H9 (cell line): ENCODE data around the gene WNT9A. TPM values are rescaled to one million over a fixed set of nuclear protein-coding genes. Genes with fewer than 3 reads are reported as not detected.
A peak's percentile ranks its signal among the peaks of the same experiment; 100 is the strongest.

Experiments used
- DNase-seq: peaks from one replicate; pipeline ENCODE4 v3.0.0-alpha.2; 2017
- H2AFZ ChIP-seq: one replicate; pipeline ENCODE4 v1.6.1; 2013; ENCODE audit warnings: mild to moderate bottlenecking, low read length, control low read depth, moderate library complexity
- H2AK5ac ChIP-seq: 2 replicates; pipeline ENCODE4 v1.6.1; 2013; ENCODE audit warnings: low read length, control low read depth, mixed read lengths; ENCODE audit not compliant: insufficient read length
- H2BK120ac ChIP-seq: one replicate; pipeline ENCODE4 v1.6.1; 2013; ENCODE audit warnings: low read depth, mild to moderate bottlenecking, low read length, control low read depth, inconsistent platforms; ENCODE audit not compliant: poor library complexity, severe bottlenecking
- H2BK12ac ChIP-seq: 2 replicates; pipeline ENCODE4 v1.6.1; 2013; ENCODE audit warnings: low read length, control low read depth, mixed read lengths, low read depth; ENCODE audit not compliant: insufficient read length
- H2BK15ac ChIP-seq: 2 replicates; pipeline ENCODE4 v1.6.1; 2013; ENCODE audit warnings: low read depth, low read length, control low read depth
- H2BK20ac ChIP-seq: one replicate; pipeline ENCODE4 v1.6.1; 2013; ENCODE audit warnings: low read depth, mild to moderate bottlenecking, low read length, control low read depth, inconsistent platforms; ENCODE audit not compliant: poor library complexity, severe bottlenecking
- H2BK5ac ChIP-seq: 2 replicates; pipeline ENCODE4 v1.6.1; 2013; ENCODE audit warnings: low read length, control low read depth, mixed read lengths; ENCODE audit not compliant: insufficient read length
- H3K14ac ChIP-seq: 2 replicates; pipeline ENCODE4 v1.6.1; 2013; ENCODE audit warnings: low read length, control low read depth; ENCODE audit not compliant: insufficient read depth
- H3K18ac ChIP-seq: 2 replicates; pipeline ENCODE4 v1.6.1; 2013; ENCODE audit warnings: low read depth, mild to moderate bottlenecking, mixed read lengths, low read length, control low read depth; ENCODE audit not compliant: insufficient read length
- H3K23ac ChIP-seq: 2 replicates; pipeline ENCODE4 v1.6.1; 2013; ENCODE audit warnings: low read length, control low read depth, mixed read lengths, low read depth; ENCODE audit not compliant: insufficient read length
- H3K23me2 ChIP-seq: 2 replicates; pipeline ENCODE4 v1.6.1; 2013; ENCODE audit warnings: low read depth, mild to moderate bottlenecking, mixed read lengths, low read length, control low read depth; ENCODE audit not compliant: insufficient read length, poor library complexity, severe bottlenecking
- H3K27ac ChIP-seq: 2 replicates; pipeline ENCODE4 v1.5.1; 2013; ENCODE audit warnings: low read length, control low read depth, mixed read lengths, low read depth; ENCODE audit not compliant: insufficient read length
- H3K27me3 ChIP-seq: 2 replicates; pipeline ENCODE4 v1.6.1; 2013; ENCODE audit warnings: low read length, control low read depth, inconsistent platforms; ENCODE audit not compliant: insufficient read depth
- H3K4ac ChIP-seq: 2 replicates; pipeline ENCODE4 v1.6.1; 2013; ENCODE audit warnings: low read depth, mild to moderate bottlenecking, control low read depth, inconsistent platforms, low read length, moderate library complexity
- H3K4me1 ChIP-seq: 2 replicates; pipeline ENCODE4 v1.6.1; 2013; ENCODE audit warnings: low read length, control low read depth, inconsistent platforms; ENCODE audit not compliant: insufficient read depth
- H3K4me2 ChIP-seq: 2 replicates; pipeline ENCODE4 v1.6.1; 2013; ENCODE audit warnings: low read length, control low read depth, mixed read lengths; ENCODE audit not compliant: insufficient read length, insufficient read depth
- H3K56ac ChIP-seq: 2 replicates; pipeline ENCODE4 v1.6.1; 2013; ENCODE audit warnings: low read depth, mild to moderate bottlenecking, mixed read lengths, low read length, control low read depth; ENCODE audit not compliant: insufficient read length
- H3K79me1 ChIP-seq: 2 replicates; pipeline ENCODE4 v1.6.1; 2013; ENCODE audit warnings: low read depth, mild to moderate bottlenecking, moderate library complexity, low read length, control low read depth, inconsistent platforms; ENCODE audit not compliant: insufficient read depth, poor library complexity, severe bottlenecking
- H3K79me2 ChIP-seq: 2 replicates; pipeline ENCODE4 v1.6.1; 2013; ENCODE audit warnings: low read length, control low read depth, inconsistent platforms; ENCODE audit not compliant: insufficient read depth
- H3K9ac ChIP-seq: 2 replicates; pipeline ENCODE4 v1.6.1; 2013; ENCODE audit warnings: low read length, control low read depth, mixed read lengths; ENCODE audit not compliant: insufficient read length; ENCODE audit errors: extremely low read depth
- H3K9me3 ChIP-seq: one replicate; pipeline ENCODE4 v1.6.1; 2013; ENCODE audit warnings: low read depth, low read length, inconsistent platforms; ENCODE audit not compliant: control insufficient read depth
- H3T11ph ChIP-seq: one replicate; pipeline ENCODE4 v1.6.1; 2013; ENCODE audit warnings: mild to moderate bottlenecking, low read length, control low read depth, inconsistent platforms
- H4K20me1 ChIP-seq: one replicate; pipeline ENCODE4 v1.6.1; 2013; ENCODE audit not compliant: control insufficient read depth, insufficient read length, insufficient read depth
- H4K5ac ChIP-seq: 2 replicates; pipeline ENCODE4 v1.6.1; 2013; ENCODE audit warnings: low read depth, mild to moderate bottlenecking, mixed read lengths, low read length, control low read depth; ENCODE audit not compliant: insufficient read length
- H4K8ac ChIP-seq: replicated peaks from 2 replicates; pipeline ENCODE4 v1.6.1; 2013; ENCODE audit warnings: low read length, control low read depth, mixed read lengths, low read depth; ENCODE audit not compliant: insufficient read length
- H4K91ac ChIP-seq: 2 replicates; pipeline ENCODE4 v1.6.1; 2013; ENCODE audit warnings: low read depth, mild to moderate bottlenecking, moderate library complexity, mixed read lengths, low read length, control low read depth; ENCODE audit not compliant: insufficient read length
- H3K27ac Mint-ChIP-seq, 3 experiments: 2 replicates in 2 of 3; 3 replicates in 1 of 3; pipeline ENCODE4 v1.8.0; 2020 to 2021; ENCODE audit warnings: mixed read lengths in 3 of 3, mild to moderate bottlenecking in 1 of 3, moderate library complexity in 1 of 3
- H3K27me3 Mint-ChIP-seq: 2 replicates; pipeline ENCODE4 v1.8.0; 2021; ENCODE audit warnings: low read depth, mild to moderate bottlenecking, moderate library complexity, mixed read lengths
- H3K36me3 Mint-ChIP-seq, 3 experiments: 2 replicates in 2 of 3; 3 replicates in 1 of 3; pipeline ENCODE4 v1.8.0; 2020 to 2021; ENCODE audit warnings: low read depth in 3 of 3, mixed read lengths in 3 of 3; ENCODE audit not compliant: insufficient read depth in 1 of 3
- H3K4me1 Mint-ChIP-seq, 2 experiments: 2 replicates each; pipeline ENCODE4 v1.8.0; 2020; ENCODE audit warnings: mixed read lengths in 2 of 2
- H3K4me3 Mint-ChIP-seq, 2 experiments: 2 replicates in 1 of 2; 3 replicates in 1 of 2; pipeline ENCODE4 v1.8.0; 2020 to 2021; ENCODE audit warnings: mild to moderate bottlenecking in 2 of 2, mixed read lengths in 2 of 2, moderate library complexity in 1 of 2
- H3K9me3 Mint-ChIP-seq, 2 experiments: 2 replicates in 1 of 2; 3 replicates in 1 of 2; pipeline ENCODE4 v1.8.0; 2020; ENCODE audit warnings: mild to moderate bottlenecking in 2 of 2, mixed read lengths in 2 of 2, moderate library complexity in 1 of 2
- WGBS: extraction: QIAGEN DNeasy Blood & Tissue Kit; methylation state at CpG from one replicate; pipeline ENCODE4 v1.1.7; 2013; ENCODE audit warnings: missing lambda C conversion rate, low lambda C conversion rate, mixed read lengths; ENCODE audit not compliant: insufficient read length; ENCODE audit errors: extremely low coverage; 5-methylcytosine and 5-hydroxymethylcytosine counted together
- total RNA-seq: library from RNA; stranded (reverse); gene quantifications from 2 replicates; pipeline ENCODE4 v1.2.1, GENCODE V29; 2021
- TF ChIP-seq, protein P1 (sequence below): fragments of 200-600 bp; sonication (generic); conservative IDR thresholded peaks from 3 replicates; pipeline ENCODE4 v1.8.0; 2021; ENCODE audit warnings: antibody characterized with exemption, mild to moderate bottlenecking

WNT9A gene
- total RNA-seq, 1 experiment from 2014 or later = 0.77 TPM

DNA sequence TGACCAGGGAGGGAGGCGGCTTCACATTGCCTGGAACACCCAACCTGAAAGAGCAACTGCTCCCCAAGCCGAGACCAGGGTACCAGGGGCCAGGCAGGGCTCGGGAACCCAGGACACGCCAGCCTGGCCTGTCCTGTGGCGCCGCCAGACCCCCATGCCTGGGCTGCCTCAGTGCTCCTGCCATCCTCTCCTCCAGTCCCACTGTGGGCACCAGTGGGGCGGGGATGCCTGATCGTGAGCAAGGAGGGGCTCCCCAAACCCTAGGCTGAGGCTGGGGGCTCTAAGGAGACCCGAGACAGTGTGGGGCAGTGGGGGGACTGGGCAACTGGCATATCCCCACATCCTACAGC, 45.1 kb downstream of the WNT9A start:
- Histone ChIP-seq H3K14ac (0 out of 2 replicates have a peak overlapping the region, but pooled peaks have one; percentile 6), H3K56ac (no peak overlapping the region), H2BK5ac (no peak overlapping the region), H2AK5ac (no peak overlapping the region), H3K23ac (no peak overlapping the region), H4K5ac (no peak overlapping the region), H3K79me1 (no peaks in the 10 kb centered on the region), H4K91ac (no peak overlapping the region), H3K4me1 (peaks cover 3% of the 10 kb centered on the region; the same call in 1 of the 2 replicates), H3K9me3 (no peaks in the 10 kb centered on the region), H3T11ph (no peak overlapping the region), H3K18ac (no peak overlapping the region), H3K9ac (no peak overlapping the region), H3K4me2 (no peak overlapping the region), H2BK15ac (no peak overlapping the region), H4K20me1 (no peaks in the 10 kb centered on the region), H3K27me3 (no peaks in the 10 kb centered on the region), H2BK20ac (no peak overlapping the region), H2AFZ (no peak overlapping the region), H3K23me2 (no peaks in the 10 kb centered on the region), H3K79me2 (no peaks in the 10 kb centered on the region), H4K8ac (no peak overlapping the region), H3K27ac (no peak overlapping the region), H2BK12ac (no peak overlapping the region), H3K4ac (no peak overlapping the region), H2BK120ac (no peak overlapping the region)
- DNase-seq = no peak
- peaks cover 8 to 16% of the 10 kb centered on the region in 2 experiments for H3K4me1 Mint-ChIP-seq
- no peaks in the 10 kb centered on the region; a peak in 1 of 7 replicates for H3K36me3 Mint-ChIP-seq
- no peak overlapping the region; a peak in 1 of 7 replicates for H3K27ac Mint-ChIP-seq
- H3K27me3 Mint-ChIP-seq = no peaks in the 10 kb centered on the region
- no peak overlapping the region for H3K4me3 Mint-ChIP-seq
- no peaks in the 10 kb centered on the region for H3K9me3 Mint-ChIP-seq
- WGBS = no CpG with 5 or more reads among the region's 9 CpGs
- TF ChIP-seq, protein P1, sequence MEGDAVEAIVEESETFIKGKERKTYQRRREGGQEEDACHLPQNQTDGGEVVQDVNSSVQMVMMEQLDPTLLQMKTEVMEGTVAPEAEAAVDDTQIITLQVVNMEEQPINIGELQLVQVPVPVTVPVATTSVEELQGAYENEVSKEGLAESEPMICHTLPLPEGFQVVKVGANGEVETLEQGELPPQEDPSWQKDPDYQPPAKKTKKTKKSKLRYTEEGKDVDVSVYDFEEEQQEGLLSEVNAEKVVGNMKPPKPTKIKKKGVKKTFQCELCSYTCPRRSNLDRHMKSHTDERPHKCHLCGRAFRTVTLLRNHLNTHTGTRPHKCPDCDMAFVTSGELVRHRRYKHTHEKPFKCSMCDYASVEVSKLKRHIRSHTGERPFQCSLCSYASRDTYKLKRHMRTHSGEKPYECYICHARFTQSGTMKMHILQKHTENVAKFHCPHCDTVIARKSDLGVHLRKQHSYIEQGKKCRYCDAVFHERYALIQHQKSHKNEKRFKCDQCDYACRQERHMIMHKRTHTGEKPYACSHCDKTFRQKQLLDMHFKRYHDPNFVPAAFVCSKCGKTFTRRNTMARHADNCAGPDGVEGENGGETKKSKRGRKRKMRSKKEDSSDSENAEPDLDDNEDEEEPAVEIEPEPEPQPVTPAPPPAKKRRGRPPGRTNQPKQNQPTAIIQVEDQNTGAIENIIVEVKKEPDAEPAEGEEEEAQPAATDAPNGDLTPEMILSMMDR = no peak
